CD4-positive, alpha-beta memory T cell (primary cell): ENCODE results near the gene TRAK1. TPM values are rescaled to one million over a fixed set of nuclear protein-coding genes. Genes with fewer than 3 reads are reported as not detected.

Experiments
- CTCF ChIA-PET: fragments of 350-600 bp; sonication (Branson Sonifier 250); formaldehyde crosslinking; loops from one replicate; lab custom pipeline; 2021; ENCODE audit warnings: inconsistent platforms; ENCODE audit not compliant: partially characterized antibody; lab: Charles Lee
- POLR2A ChIA-PET: fragments of 350-600 bp; sonication (Branson Sonifier 250); formaldehyde crosslinking; loops from one replicate; lab custom pipeline; 2021; ENCODE audit not compliant: partially characterized antibody; lab: Charles Lee
- DNase-seq, 5 donors: peaks; one replicate each; pipeline versions ENCODE4 v3.0.0 to v3.0.0-alpha.2; 2020 to 2022; ENCODE audit warnings: mixed read lengths in 1 of 5
- H3K27ac ChIP-seq: one replicate; pipeline ENCODE4 v1.7.0; 2013; ENCODE audit warnings: low read depth, low read length
- H3K27me3 ChIP-seq: 2 replicates; pipeline ENCODE4 v1.7.0; 2013; ENCODE audit warnings: mild to moderate bottlenecking, low read length, moderate library complexity; ENCODE audit not compliant: insufficient read depth
- H3K36me3 ChIP-seq: 2 replicates; pipeline ENCODE4 v1.7.0; 2013; ENCODE audit warnings: mild to moderate bottlenecking, low read length, moderate library complexity; ENCODE audit not compliant: insufficient read depth
- H3K4me1 ChIP-seq: 2 replicates; pipeline ENCODE4 v1.7.0; 2013; ENCODE audit warnings: mild to moderate bottlenecking, low read length, moderate library complexity; ENCODE audit not compliant: insufficient read depth
- H3K4me3 ChIP-seq, 2 donors: one replicate each; pipeline ENCODE4 v1.7.0; 2013; ENCODE audit warnings: low read length in 2 of 2, mild to moderate bottlenecking in 1 of 2
- H3K9me3 ChIP-seq, 2 donors: one replicate each; pipeline ENCODE4 v1.7.0; 2013; ENCODE audit warnings: low read length in 2 of 2, control low read depth in 1 of 2; ENCODE audit not compliant: control insufficient read depth in 1 of 2
- H3K27ac Mint-ChIP-seq, 7 donors: one replicate each; pipeline ENCODE4 v1.8.0; 2020 to 2021; ENCODE audit warnings: mixed read lengths in 7 of 7, mild to moderate bottlenecking in 6 of 7, inconsistent platforms in 3 of 7, moderate library complexity in 3 of 7
- H3K27me3 Mint-ChIP-seq, 2 donors: one replicate each; pipeline ENCODE4 v1.8.0; 2020 to 2021; ENCODE audit warnings: mixed read lengths in 2 of 2
- H3K36me3 Mint-ChIP-seq, 2 donors: one replicate each; pipeline ENCODE4 v1.8.0; 2020 to 2021; ENCODE audit warnings: mixed read lengths in 2 of 2, inconsistent platforms in 1 of 2, mild to moderate bottlenecking in 1 of 2
- H3K4me1 Mint-ChIP-seq, 4 donors: one replicate each; pipeline ENCODE4 v1.8.0; 2020 to 2021; ENCODE audit warnings: mixed read lengths in 4 of 4, mild to moderate bottlenecking in 1 of 4
- H3K4me3 Mint-ChIP-seq, 8 donors: one replicate each; pipeline ENCODE4 v1.8.0; 2020 to 2021; ENCODE audit warnings: mixed read lengths in 8 of 8, mild to moderate bottlenecking in 7 of 8, moderate library complexity in 6 of 8, inconsistent platforms in 3 of 8
- H3K9me3 Mint-ChIP-seq, 8 donors: one replicate each; pipeline ENCODE4 v1.8.0; 2020 to 2021; ENCODE audit warnings: mixed read lengths in 8 of 8, mild to moderate bottlenecking in 5 of 8, inconsistent platforms in 3 of 8, moderate library complexity in 1 of 8
- intact Hi-C: fragments of 100-400 bp; cut with micrococcal nuclease; formaldehyde crosslinking; loops from one replicate; pipeline ENCODE4 v1.15.1; 2023
- polyA plus RNA-seq, 2 donors: library from polyadenylated mRNA; unstranded; fragments of 300-500 nt; fragmentation: Illumina TruSeq; gene quantifications; one replicate each; pipeline ENCODE4 v1.2.3, GENCODE V29; 2021
- total RNA-seq, 2 experiments: library from RNA; stranded (reverse); gene quantifications; one replicate each; pipeline ENCODE4 v1.2.3, GENCODE V29; 2021

The TRAK1 gene
- total and polyA plus RNA-seq, 4 experiments from 2014 or later = 3.4 to 17.2 (median 13.2) TPM

DNA sequence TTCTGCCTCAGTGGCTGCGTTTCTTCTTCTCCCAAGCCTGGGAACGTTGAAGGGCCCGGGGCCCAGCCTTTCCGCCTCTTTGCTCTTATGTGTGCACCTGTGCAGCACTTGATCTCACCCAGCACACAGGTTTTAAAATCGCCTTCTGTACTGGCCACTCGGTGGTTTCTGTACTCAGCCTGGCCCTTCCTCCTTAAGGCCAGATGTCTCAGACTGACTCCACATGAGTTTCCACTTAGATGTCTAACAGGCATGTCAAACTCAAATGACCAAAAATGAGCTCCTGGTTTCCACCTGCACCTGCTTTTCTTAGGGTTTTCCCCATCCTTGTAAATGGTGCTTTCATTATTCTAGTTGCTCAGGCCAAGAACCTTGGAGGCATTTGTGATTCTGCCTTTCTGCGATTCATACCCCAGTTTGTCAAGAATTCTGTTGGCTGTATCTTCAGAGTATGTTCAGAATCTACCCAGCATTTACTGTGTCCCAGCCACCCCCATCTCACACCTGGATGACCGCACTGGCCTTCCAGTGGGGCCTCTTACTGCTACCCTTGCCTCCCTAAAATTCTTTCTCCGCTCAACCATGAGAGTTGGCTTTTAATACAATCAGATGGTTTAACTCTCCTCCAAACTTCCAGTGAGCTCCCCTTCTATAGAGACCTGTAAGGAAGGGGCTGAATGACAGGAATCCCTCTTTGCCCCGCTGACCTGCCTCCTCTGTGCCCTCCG, 2.2 kb upstream of the TRAK1 start:
- no peak overlapping the region for H3K4me3 ChIP-seq
- Mint-ChIP-seq H3K4me1 (peaks cover 30 to 56% (median 32%) of the 10 kb centered on the region in 4 donors), H3K4me3 (no peak overlapping the region), H3K9me3 (peaks cover 0 to 2% (median 0%) of the 10 kb centered on the region in 8 donors), H3K27me3 (no peaks in the 10 kb centered on the region), H3K36me3 (peaks cover 35 to 42% of the 10 kb centered on the region in 2 donors), H3K27ac (peak overlapping the region in 3 of 7 donors; percentile 29 to 61 (median 61))
- ChIA-PET POLR2A (interaction anchor here (1.7 kb wide), 1 partner anchor 74 kb away, joined by 3 read pairs; no protein-coding TSS in a partner anchor), CTCF (interaction anchor here (1.1 to 9.0 kb wide), 2 partner anchors 10 to 206 kb away, joined by 3 to 74 read pairs; no protein-coding TSS in a partner anchor)
- no peak overlapping the region for H3K27ac ChIP-seq
- H3K27me3 ChIP-seq = no peaks in the 10 kb centered on the region
- intact Hi-C loops = no loop called here
- H3K36me3 ChIP-seq = peaks cover 5% of the 10 kb centered on the region
- peaks cover 22% of the 10 kb centered on the region for H3K4me1 ChIP-seq
- no peaks in the 10 kb centered on the region for H3K9me3 ChIP-seq
- DNase-seq = no peak

DNA sequence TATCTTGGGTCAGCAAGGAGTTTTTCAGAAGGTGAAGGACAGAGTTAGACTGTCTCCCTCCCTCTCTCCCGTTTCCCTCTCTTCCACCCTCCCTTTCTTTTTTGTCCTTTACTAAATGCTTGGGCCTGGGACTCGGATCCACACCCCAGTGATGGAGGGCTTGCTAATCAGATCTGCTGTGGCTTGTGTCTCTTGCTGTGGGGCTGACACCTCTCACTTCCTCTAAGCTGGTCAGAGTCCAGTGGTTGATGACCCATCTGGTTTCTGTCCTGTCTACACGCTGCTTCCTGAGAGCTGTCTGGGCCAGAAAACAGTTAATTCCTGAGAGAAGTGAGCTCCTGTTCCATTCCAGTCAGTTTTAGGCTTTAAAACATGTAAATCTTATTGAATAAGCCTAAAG, 849 bp downstream of the TRAK1 start:
- intact Hi-C loops = no loop called here

DNA sequence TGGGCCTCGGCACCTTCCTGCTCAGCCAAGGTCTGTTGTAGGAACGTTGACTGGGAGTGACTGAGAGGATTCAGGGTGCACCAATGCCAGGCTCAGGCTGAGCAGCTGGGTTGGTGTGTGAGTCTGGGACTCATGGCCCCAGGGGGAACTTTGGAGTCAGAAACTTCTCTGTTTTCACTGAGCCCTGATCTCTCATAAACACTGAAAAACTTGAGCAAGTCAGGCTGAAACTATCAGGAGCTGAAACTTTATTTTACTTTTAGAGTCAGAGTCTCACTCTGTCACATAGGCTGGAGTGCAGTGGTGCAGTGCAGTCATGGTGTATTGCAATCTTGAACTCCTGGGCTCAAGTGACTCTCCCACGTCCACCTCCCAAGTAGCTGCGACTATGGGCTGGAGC, 3.0 kb downstream of the TRAK1 start:
- H3K9me3 ChIP-seq = no peaks in the 10 kb centered on the region
- H3K36me3 ChIP-seq = peaks cover 5% of the 10 kb centered on the region
- H3K4me3 Mint-ChIP-seq = no peak overlapping the region
- intact Hi-C loops = no loop called here
- H3K4me1 ChIP-seq = peaks cover 4% of the 10 kb centered on the region
- H3K4me1 Mint-ChIP-seq = peaks cover 17 to 33% (median 18%) of the 10 kb centered on the region in 4 donors
- no peak overlapping the region for H3K4me3 ChIP-seq
- no peak overlapping the region for H3K27ac Mint-ChIP-seq
- peaks cover 25 to 26% of the 10 kb centered on the region in 2 donors for H3K36me3 Mint-ChIP-seq
- POLR2A ChIA-PET = interaction anchor here (1.2 to 1.3 kb wide), 2 partner anchors 12 to 80 kb away, joined by 3 to 5 read pairs; no protein-coding TSS in a partner anchor
- H3K27me3 Mint-ChIP-seq = no peaks in the 10 kb centered on the region
- CTCF ChIA-PET = no interaction called here
- H3K9me3 Mint-ChIP-seq = peaks cover 0 to 2% (median 0%) of the 10 kb centered on the region in 8 donors
- DNase-seq = no peak
- no peak overlapping the region for H3K27ac ChIP-seq
- no peaks in the 10 kb centered on the region for H3K27me3 ChIP-seq

More for the DNA sequence above, 849 bp downstream of the TRAK1 start:
- H3K36me3 ChIP-seq = peaks cover 5% of the 10 kb centered on the region
- H3K27me3 ChIP-seq = no peaks in the 10 kb centered on the region
- H3K4me1 ChIP-seq = peaks cover 4% of the 10 kb centered on the region
- peaks cover 35 to 38% of the 10 kb centered on the region in 2 donors for H3K36me3 Mint-ChIP-seq
- peak overlapping the region in 3 of 8 donors; percentile 15 to 37 (median 30) for H3K4me3 Mint-ChIP-seq
- H3K27me3 Mint-ChIP-seq = no peaks in the 10 kb centered on the region
- H3K9me3 ChIP-seq = no peaks in the 10 kb centered on the region
- POLR2A ChIA-PET = interaction anchor here (1.8 kb wide), 1 partner anchor 10 kb away, joined by 10 read pairs; no protein-coding TSS in a partner anchor
- CTCF ChIA-PET = no interaction called here
- peak overlapping the region in 5 of 7 donors; percentile 27 to 87 (median 62) for H3K27ac Mint-ChIP-seq
- no peak for DNase-seq
- H3K4me3 ChIP-seq = no peak overlapping the region
- H3K9me3 Mint-ChIP-seq = peaks cover 0 to 2% (median 0%) of the 10 kb centered on the region in 8 donors
- H3K4me1 Mint-ChIP-seq = peaks cover 18 to 39% (median 19%) of the 10 kb centered on the region in 4 donors
- no peak overlapping the region for H3K27ac ChIP-seq

GRCh38 chr3:42094691-42095391, 3.7 kb downstream of the TRAK1 start:
- intact Hi-C loops = no loop called here
- ChIA-PET POLR2A (interaction anchor here (1.2 to 1.3 kb wide), 2 partner anchors 13 to 80 kb away, joined by 3 to 5 read pairs; no protein-coding TSS in a partner anchor), CTCF (interaction anchor here (0.6 kb wide), 1 partner anchor 202 kb away, joined by 3 read pairs; no protein-coding TSS in a partner anchor)
- Histone ChIP-seq H3K9me3 (no peaks in the 10 kb centered on the region), H3K27ac (no peak overlapping the region), H3K36me3 (peaks cover 5% of the 10 kb centered on the region), H3K4me1 (peaks cover 4% of the 10 kb centered on the region), H3K4me3 (no peak overlapping the region), H3K27me3 (no peaks in the 10 kb centered on the region)
- Mint-ChIP-seq H3K27ac (no peak overlapping the region), H3K36me3 (peaks cover 17 to 19% of the 10 kb centered on the region in 2 donors), H3K4me3 (no peak overlapping the region), H3K4me1 (peaks cover 15 to 29% (median 18%) of the 10 kb centered on the region in 4 donors), H3K27me3 (no peaks in the 10 kb centered on the region), H3K9me3 (peaks cover 0 to 1% (median 0%) of the 10 kb centered on the region in 8 donors)
- no peak for DNase-seq

DNA sequence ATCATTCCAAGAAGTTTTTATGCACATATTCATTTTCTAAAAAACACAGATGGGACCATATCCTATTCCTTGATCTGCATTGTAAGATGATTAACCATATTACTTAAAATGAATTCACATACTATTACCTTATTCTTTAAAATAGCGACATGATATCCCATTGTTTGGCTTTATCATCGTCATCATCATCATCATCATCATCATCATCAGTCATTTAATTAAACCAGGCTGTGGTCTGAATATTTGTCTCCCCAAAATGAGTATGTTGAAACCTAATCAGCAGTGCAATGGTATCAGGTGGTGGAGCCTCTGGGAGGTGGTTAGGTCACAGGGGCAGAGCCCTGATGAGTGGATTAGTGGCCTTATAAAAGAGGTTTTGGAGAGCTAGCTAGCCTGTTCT, 4.4 kb downstream of the TRAK1 start:
- no peaks in the 10 kb centered on the region for H3K27me3 ChIP-seq
- Mint-ChIP-seq H3K9me3 (no peaks in the 10 kb centered on the region), H3K4me1 (peaks cover 10 to 22% (median 16%) of the 10 kb centered on the region in 4 donors), H3K36me3 (peaks cover 15% of the 10 kb centered on the region in 2 donors), H3K27ac (peak overlapping the region in 1 of 7 donors; percentile 38), H3K27me3 (no peaks in the 10 kb centered on the region), H3K4me3 (no peak overlapping the region)
- ChIA-PET POLR2A (no interaction called here), CTCF (interaction anchor here (0.6 kb wide), 1 partner anchor 203 kb away, joined by 3 read pairs; no protein-coding TSS in a partner anchor)
- no peaks in the 10 kb centered on the region for H3K36me3 ChIP-seq
- peaks cover 4% of the 10 kb centered on the region for H3K4me1 ChIP-seq
- no peaks in the 10 kb centered on the region for H3K9me3 ChIP-seq
- intact Hi-C loops = no loop called here
- H3K4me3 ChIP-seq = no peak overlapping the region
- H3K27ac ChIP-seq = no peak overlapping the region
- no peak for DNase-seq

DNA sequence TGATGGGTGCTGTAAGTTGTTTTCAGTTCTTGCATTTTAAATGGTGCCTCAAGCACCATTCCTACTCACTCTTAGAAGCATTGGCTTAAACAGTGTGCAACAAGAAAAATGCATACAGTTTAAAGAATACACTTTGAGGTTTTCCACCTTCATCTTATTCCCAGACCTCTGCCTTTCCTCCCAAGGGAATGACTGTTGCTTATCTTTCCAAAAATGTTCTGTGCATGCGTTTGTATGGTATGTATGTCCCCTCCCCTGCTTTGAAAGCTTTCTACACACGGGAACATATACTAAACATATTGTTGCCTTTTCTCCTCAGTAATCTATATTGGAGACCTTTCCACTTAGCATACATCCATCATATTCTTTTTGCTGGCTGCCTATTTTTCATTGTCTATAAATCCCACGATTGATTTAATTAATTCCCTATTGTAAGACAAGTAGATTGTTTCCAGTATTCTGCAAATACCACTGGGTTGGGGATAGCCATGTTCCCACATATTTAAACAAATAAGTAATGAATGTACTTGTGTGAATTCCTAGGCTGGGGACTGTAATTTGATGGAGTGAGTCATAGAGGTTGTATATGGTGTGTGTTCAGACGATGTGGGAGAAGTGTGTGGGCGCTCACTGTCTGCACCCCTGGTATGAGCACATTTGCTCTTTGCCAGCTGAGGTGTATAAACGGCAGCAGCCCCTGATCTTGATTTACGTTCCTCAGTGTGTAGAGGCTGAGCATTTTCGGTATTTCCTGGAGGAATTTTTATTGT, 5.8 kb downstream of the TRAK1 start:
- Mint-ChIP-seq H3K36me3 (peaks cover 2 to 6% of the 10 kb centered on the region in 2 donors), H3K27ac (peak overlapping the region in 4 of 7 donors; percentile 1 to 42 (median 17)), H3K4me1 (peaks cover 4 to 10% (median 9%) of the 10 kb centered on the region in 4 donors), H3K9me3 (no peaks in the 10 kb centered on the region), H3K27me3 (no peaks in the 10 kb centered on the region), H3K4me3 (no peak overlapping the region)
- POLR2A ChIA-PET = no interaction called here
- intact Hi-C loops = no loop called here
- no peak for DNase-seq
- no peak overlapping the region for H3K4me3 ChIP-seq
- CTCF ChIA-PET = interaction anchor here (0.7 to 7.1 kb wide), 5 partner anchors 10 to 202 kb away, joined by 3 to 74 read pairs (median 6); partner anchors contain the start of gene TRAK1
- no peaks in the 10 kb centered on the region for H3K27me3 ChIP-seq
- no peaks in the 10 kb centered on the region for H3K36me3 ChIP-seq
- no peak overlapping the region for H3K27ac ChIP-seq
- H3K4me1 ChIP-seq = peaks cover 4% of the 10 kb centered on the region
- no peaks in the 10 kb centered on the region for H3K9me3 ChIP-seq
